Activated CD8-positive, alpha-beta T cell treated with anti-CD3 and anti-CD28 coated beads for 36 hours (primary cell): ENCODE data around the gene CCDC7. TPM values are rescaled to one million over a fixed set of nuclear protein-coding genes. Genes with fewer than 3 reads are reported as not detected.

Source experiments
- ATAC-seq: fragments of 200-7000 bp; cut with Tn5 transposase; one replicate; pipeline ENCODE4 v1.10.0; 2021; ENCODE audit warnings: mild to moderate bottlenecking, moderate library complexity
- CTCF ChIA-PET: fragments of 350-600 bp; sonication (Branson Sonifier 250); formaldehyde crosslinking; loops from one replicate; lab custom pipeline; 2021; ENCODE audit warnings: antibody characterized with exemption; lab: Charles Lee
- POLR2A ChIA-PET: fragments of 350-600 bp; sonication (Branson Sonifier 250); formaldehyde crosslinking; loops from one replicate; lab custom pipeline; 2021; ENCODE audit warnings: antibody characterized with exemption; lab: Charles Lee
- DNase-seq: peaks from one replicate; pipeline ENCODE4 v3.0.0-alpha.2; 2020
- H3K27ac Mint-ChIP-seq: one replicate; pipeline ENCODE4 v1.8.0; 2021; ENCODE audit warnings: mild to moderate bottlenecking, mixed read lengths
- H3K27me3 Mint-ChIP-seq: one replicate; pipeline ENCODE4 v1.8.0; 2021; ENCODE audit warnings: mixed read lengths
- H3K36me3 Mint-ChIP-seq: one replicate; pipeline ENCODE4 v1.8.0; 2021; ENCODE audit warnings: low read depth, mixed read lengths
- H3K4me1 Mint-ChIP-seq: one replicate; pipeline ENCODE4 v1.8.0; 2021; ENCODE audit warnings: low read depth, mixed read lengths
- H3K4me3 Mint-ChIP-seq: one replicate; pipeline ENCODE4 v1.8.0; 2021; ENCODE audit warnings: mild to moderate bottlenecking, moderate library complexity, mixed read lengths
- H3K9me3 Mint-ChIP-seq: one replicate; pipeline ENCODE4 v1.8.0; 2021; ENCODE audit warnings: mixed read lengths
- intact Hi-C: fragments of 100-400 bp; cut with micrococcal nuclease; formaldehyde crosslinking; loops from one replicate; pipeline ENCODE4 v1.10.0; 2022
- total RNA-seq, 2 experiments: library from RNA; stranded (reverse); gene quantifications; one replicate each; pipeline ENCODE4 v1.2.3, GENCODE V29; 2021
- TF ChIP-seq, protein P1 (sequence below): fragments of 200-600 bp; IDR thresholded peaks from one replicate; pipeline ENCODE4 v1.8.0; 2022; ENCODE audit warnings: antibody characterized with exemption, mild to moderate bottlenecking

Gene CCDC7
- total RNA-seq, 2 experiments from 2014 or later: 5.5 to 10.4 TPM

DNA sequence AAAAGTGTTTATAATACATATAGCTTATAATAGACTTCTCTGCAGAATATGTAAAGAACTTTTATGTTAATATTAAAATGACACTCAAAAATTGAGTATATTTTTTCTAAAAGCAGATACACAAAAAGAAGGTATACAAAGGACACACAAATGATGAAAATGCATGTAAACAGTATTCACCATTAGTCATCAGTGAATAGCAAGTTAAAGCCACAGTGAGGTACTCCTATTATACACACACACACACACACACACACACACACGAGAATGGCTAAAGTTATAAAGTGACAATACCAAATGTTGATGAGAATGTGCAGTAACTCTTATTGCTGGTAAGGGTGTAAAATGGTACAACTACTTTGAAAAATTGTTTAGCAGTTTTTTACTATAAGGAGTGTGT lies 419.2 kb downstream of the CCDC7 start:
- ChIA-PET POLR2A (no interaction called here), CTCF (interaction anchor here (1.4 kb wide), 1 partner anchor 20 kb away, joined by 3 read pairs; no protein-coding TSS in a partner anchor)
- ATAC-seq (no peak), DNase-seq (no peak)
- Mint-ChIP-seq H3K27ac (no peak overlapping the region), H3K36me3 (no peaks in the 10 kb centered on the region), H3K9me3 (no peaks in the 10 kb centered on the region), H3K4me3 (no peak overlapping the region), H3K4me1 (no peaks in the 10 kb centered on the region), H3K27me3 (no peaks in the 10 kb centered on the region)
- intact Hi-C loops: no loop called here
- TF ChIP-seq, protein P1, sequence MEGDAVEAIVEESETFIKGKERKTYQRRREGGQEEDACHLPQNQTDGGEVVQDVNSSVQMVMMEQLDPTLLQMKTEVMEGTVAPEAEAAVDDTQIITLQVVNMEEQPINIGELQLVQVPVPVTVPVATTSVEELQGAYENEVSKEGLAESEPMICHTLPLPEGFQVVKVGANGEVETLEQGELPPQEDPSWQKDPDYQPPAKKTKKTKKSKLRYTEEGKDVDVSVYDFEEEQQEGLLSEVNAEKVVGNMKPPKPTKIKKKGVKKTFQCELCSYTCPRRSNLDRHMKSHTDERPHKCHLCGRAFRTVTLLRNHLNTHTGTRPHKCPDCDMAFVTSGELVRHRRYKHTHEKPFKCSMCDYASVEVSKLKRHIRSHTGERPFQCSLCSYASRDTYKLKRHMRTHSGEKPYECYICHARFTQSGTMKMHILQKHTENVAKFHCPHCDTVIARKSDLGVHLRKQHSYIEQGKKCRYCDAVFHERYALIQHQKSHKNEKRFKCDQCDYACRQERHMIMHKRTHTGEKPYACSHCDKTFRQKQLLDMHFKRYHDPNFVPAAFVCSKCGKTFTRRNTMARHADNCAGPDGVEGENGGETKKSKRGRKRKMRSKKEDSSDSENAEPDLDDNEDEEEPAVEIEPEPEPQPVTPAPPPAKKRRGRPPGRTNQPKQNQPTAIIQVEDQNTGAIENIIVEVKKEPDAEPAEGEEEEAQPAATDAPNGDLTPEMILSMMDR: no peak

GRCh38 chr10:32877915-32878314 lies 432.0 kb downstream of the CCDC7 start:
- Mint-ChIP-seq H3K9me3 (peaks cover under 1% of the 10 kb centered on the region), H3K36me3 (no peaks in the 10 kb centered on the region), H3K4me3 (no peak overlapping the region), H3K27ac (no peak overlapping the region), H3K27me3 (no peaks in the 10 kb centered on the region), H3K4me1 (peaks cover 6% of the 10 kb centered on the region)
- ChIA-PET POLR2A (no interaction called here), CTCF (interaction anchor here (1.0 kb wide), 1 partner anchor 131 kb away, joined by 3 read pairs; no protein-coding TSS in a partner anchor)
- ATAC-seq (no peak), DNase-seq (no peak)
- intact Hi-C loops: no loop called here
- TF ChIP-seq, protein P1: no peak

- ChIA-PET CTCF (interaction anchor here (1.0 kb wide), 1 partner anchor 130 kb away, joined by 3 read pairs; no protein-coding TSS in a partner anchor), POLR2A (no interaction called here)
- H3K9me3 Mint-ChIP-seq: no peaks in the 10 kb centered on the region
- H3K4me3 Mint-ChIP-seq: no peak overlapping the region
- H3K27me3 Mint-ChIP-seq: no peaks in the 10 kb centered on the region
- peaks cover 6% of the 10 kb centered on the region for H3K4me1 Mint-ChIP-seq
- intact Hi-C loops: no loop called here
- no peak overlapping the region for H3K27ac Mint-ChIP-seq
- ATAC-seq (no peak), DNase-seq (no peak)
- H3K36me3 Mint-ChIP-seq: no peaks in the 10 kb centered on the region
- TF ChIP-seq, protein P1: no peak
Observed at GRCh38 chr10:32878646-32879045, 432.7 kb downstream of the CCDC7 start.

DNA sequence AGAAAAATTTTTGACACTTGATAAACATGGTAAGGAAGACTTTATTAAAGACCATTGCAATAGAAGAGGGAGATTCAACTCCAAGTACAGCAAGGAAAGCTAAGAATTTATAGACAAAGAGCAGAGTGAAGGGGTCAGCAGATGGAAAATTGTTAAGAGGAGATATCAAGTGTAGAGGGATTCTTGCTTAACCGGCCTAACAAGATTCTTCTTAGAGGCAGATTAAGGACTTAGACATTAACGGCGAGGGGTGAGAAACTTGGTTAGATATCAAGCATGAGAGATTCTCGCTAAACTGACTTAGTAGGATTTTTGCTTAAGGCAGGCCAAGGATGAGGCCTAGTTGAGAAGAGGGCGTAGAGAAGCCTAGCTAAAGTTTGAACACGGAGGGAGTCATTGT lies 436.1 kb downstream of the CCDC7 start:
- DNase-seq: no peak
- POLR2A ChIA-PET: no interaction called here
- TF ChIP-seq, protein P1: no peak
- Mint-ChIP-seq H3K36me3 (no peaks in the 10 kb centered on the region), H3K4me1 (peaks cover 6% of the 10 kb centered on the region), H3K27ac (no peak overlapping the region), H3K9me3 (no peaks in the 10 kb centered on the region), H3K27me3 (no peaks in the 10 kb centered on the region), H3K4me3 (no peak overlapping the region)
- intact Hi-C loops: no loop called here
- CTCF ChIA-PET: interaction anchor here (2.4 kb wide), 1 partner anchor 127 kb away, joined by 9 read pairs; no protein-coding TSS in a partner anchor
- ATAC-seq: no peak

DNA sequence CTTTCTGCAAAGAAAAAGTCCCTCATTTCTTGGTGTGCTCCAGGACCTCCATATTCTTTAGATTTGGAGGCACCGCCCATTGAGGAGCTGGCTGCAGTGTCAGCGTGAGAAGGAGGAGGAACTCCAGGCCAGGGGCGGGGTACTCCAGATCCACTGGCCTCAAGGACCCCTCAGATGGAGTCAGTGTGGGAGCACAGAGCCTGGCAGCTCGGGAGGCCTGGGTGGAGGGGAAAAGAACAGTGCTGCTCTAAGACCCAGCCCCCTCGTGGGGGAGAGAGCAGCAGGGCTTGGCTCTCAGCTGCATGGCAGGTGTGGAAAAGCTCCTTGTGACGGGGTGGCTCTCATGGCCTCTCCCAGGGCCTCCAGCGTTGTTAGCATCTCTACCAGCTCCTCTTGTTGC lies 441.5 kb downstream of the CCDC7 start:
- POLR2A ChIA-PET: no interaction called here
- no peaks in the 10 kb centered on the region for H3K36me3 Mint-ChIP-seq
- TF ChIP-seq, protein P1: no peak
- CTCF ChIA-PET: no interaction called here
- intact Hi-C loops: no loop called here
- ATAC-seq (no peak), DNase-seq (no peak)
- H3K4me3 Mint-ChIP-seq: no peak overlapping the region
- H3K27ac Mint-ChIP-seq: no peak overlapping the region
- H3K9me3 Mint-ChIP-seq: no peaks in the 10 kb centered on the region
- peaks cover 5% of the 10 kb centered on the region for H3K4me1 Mint-ChIP-seq
- no peaks in the 10 kb centered on the region for H3K27me3 Mint-ChIP-seq
